ENCODE results near the gene BRPF1. TPM values are rescaled to one million over a fixed set of nuclear protein-coding genes. Genes with fewer than 3 reads are reported as not detected.

Gene BRPF1
- polyA plus RNA-seq, 1 experiment: 5.7 TPM

DNA sequence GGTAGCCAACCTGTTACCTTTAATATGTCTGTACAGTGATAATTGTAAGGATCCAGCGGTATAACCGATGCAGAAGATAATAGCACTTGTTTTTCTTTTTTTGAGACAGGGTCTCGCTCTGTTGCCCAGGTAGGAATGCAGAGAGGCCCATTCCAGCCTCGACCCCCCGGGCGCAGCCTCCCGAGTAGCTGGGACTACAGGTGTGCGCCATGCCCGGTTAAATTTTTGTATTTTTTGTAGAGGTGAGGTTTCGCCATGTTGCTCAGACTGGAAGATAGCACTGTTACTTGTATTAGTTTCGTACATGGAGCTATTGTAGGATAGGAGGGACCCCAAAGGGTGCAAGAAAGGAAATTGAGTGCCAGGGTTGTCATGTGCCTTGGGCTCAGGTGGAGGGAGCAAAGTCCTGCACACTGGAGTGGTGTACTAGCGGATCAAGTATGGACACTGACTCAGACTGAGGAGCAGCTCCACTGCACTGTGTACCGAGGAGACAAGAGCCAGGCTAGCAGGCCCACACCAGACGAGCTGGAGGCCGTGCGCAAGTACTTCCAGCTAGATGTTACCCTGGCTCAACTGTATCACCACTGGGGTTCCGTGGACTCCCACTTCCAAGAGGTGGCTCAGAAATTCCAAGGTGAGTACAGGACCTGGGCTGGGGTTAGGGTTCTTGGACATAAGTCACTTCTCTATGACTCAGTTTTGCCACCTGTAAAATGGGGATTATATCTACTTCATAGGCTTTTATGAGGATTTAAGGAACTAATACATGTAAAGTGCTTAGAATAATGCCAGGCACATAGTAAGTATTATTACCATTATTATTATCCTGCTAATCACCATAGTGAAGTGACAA lies 19.2 kb downstream of the BRPF1 start:
- ChIA-PET CTCF (no interaction called here), POLR2A (interaction anchor here (1.8 kb wide), 2 partner anchors 42 to 388 kb away, joined by 4 to 13 read pairs; partner anchors contain the start of genes ARPC4, TADA3 and THUMPD3)
- DNase-seq (ENCODE audit: low read depth, low spot score): no peak
- TF ChIP-seq, protein P1, sequence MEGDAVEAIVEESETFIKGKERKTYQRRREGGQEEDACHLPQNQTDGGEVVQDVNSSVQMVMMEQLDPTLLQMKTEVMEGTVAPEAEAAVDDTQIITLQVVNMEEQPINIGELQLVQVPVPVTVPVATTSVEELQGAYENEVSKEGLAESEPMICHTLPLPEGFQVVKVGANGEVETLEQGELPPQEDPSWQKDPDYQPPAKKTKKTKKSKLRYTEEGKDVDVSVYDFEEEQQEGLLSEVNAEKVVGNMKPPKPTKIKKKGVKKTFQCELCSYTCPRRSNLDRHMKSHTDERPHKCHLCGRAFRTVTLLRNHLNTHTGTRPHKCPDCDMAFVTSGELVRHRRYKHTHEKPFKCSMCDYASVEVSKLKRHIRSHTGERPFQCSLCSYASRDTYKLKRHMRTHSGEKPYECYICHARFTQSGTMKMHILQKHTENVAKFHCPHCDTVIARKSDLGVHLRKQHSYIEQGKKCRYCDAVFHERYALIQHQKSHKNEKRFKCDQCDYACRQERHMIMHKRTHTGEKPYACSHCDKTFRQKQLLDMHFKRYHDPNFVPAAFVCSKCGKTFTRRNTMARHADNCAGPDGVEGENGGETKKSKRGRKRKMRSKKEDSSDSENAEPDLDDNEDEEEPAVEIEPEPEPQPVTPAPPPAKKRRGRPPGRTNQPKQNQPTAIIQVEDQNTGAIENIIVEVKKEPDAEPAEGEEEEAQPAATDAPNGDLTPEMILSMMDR (IDR thresholded peaks at IDR 0.05; ENCODE audit: low read depth, low read length): no peak
- H3K27ac ChIP-seq (ENCODE audit: low read depth, low read length): no peak overlapping the region
- H3K9me3 ChIP-seq (ENCODE audit: control insufficient read depth, insufficient read depth, low read length): no peaks in the 10 kb centered on the region
- no peaks in the 10 kb centered on the region for H3K27me3 ChIP-seq (ENCODE audit: control insufficient read depth, insufficient read depth, low read length)
- H3K4me3 ChIP-seq (ENCODE audit: low read depth, low read length): peak overlapping the region; percentile 86

DNA sequence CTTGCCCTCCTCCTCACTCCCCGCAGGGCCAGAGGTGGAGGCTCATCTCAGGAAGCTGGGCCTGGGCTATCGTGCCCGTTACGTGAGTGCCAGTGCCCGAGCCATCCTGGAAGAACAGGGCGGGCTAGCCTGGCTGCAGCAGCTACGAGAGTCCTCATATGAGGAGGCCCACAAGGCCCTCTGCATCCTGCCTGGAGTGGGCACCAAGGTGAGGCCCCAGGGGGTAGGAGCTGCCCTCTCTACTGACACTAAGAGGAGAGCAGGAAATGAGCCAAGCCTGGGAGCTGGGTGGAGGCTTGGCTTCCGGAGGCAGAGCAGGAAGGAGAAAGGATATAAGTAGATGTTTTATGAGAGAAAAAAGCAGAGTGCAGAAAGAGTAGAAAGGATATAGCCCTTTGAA lies 23.1 kb downstream of the BRPF1 start:
- no peaks in the 10 kb centered on the region for H3K27me3 ChIP-seq (ENCODE audit: control insufficient read depth, insufficient read depth, low read length)
- TF ChIP-seq, protein P1 (IDR thresholded peaks at IDR 0.05; ENCODE audit: low read depth, low read length): no peak
- H3K27ac ChIP-seq (ENCODE audit: low read depth, low read length): no peak overlapping the region
- ChIA-PET CTCF (no interaction called here), POLR2A (no interaction called here)
- no peak overlapping the region for H3K4me3 ChIP-seq (ENCODE audit: low read depth, low read length)
- no peak for DNase-seq (ENCODE audit: low read depth, low spot score)
- no peaks in the 10 kb centered on the region; the same call in 1 of the 2 replicates for H3K9me3 ChIP-seq (ENCODE audit: control insufficient read depth, insufficient read depth, low read length)

GRCh38 chr3:9757427-9757826 lies 25.9 kb downstream of the BRPF1 start:
- ChIA-PET CTCF (no interaction called here), POLR2A (no interaction called here)
- no peak for DNase-seq (ENCODE audit: low read depth, low spot score)
- H3K9me3 ChIP-seq (ENCODE audit: control insufficient read depth, insufficient read depth, low read length): no peaks in the 10 kb centered on the region; the same call in 1 of the 2 replicates
- H3K27ac ChIP-seq (ENCODE audit: low read depth, low read length): no peak overlapping the region
- H3K27me3 ChIP-seq (ENCODE audit: control insufficient read depth, insufficient read depth, low read length): no peaks in the 10 kb centered on the region
- TF ChIP-seq, protein P1 (IDR thresholded peaks at IDR 0.05; ENCODE audit: low read depth, low read length): no peak
- no peak overlapping the region for H3K4me3 ChIP-seq (ENCODE audit: low read depth, low read length)

DNA sequence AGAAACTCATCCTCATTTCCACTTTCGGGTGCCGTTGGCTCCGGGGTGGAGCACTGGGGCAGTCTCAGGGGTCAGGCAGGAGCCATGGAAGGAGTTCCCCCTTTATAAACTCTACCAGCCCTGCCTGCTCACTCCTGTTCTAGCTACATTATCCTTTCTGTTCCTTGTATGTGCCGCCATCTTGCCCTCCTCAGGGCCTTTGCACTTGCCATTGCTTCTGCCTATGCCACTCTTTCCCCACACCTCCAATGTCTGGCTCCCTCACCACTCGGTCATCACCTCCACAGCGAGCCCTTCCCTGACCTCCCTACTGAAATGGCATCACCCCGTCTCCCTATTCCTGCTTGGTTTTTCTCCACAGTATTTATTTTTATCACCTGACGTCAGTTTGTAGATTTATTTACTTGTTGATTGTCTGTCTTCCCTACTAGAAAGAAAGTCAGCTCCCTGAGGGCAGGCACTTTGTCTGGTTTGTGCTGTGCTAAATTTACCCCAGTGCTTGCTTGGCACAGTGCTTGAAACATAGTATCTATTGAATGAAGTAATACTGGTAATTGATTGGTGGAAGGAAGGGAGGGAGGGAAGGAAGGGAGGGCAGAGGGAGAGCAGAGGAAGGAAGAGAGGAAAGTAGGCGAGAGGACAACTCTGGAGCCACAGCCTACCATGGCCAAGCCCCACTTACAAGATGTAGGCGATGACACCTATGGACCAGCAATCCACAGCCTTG lies 29.4 kb downstream of the BRPF1 start:
- CTCF ChIA-PET: no interaction called here
- POLR2A ChIA-PET: no interaction called here
- H3K4me3 ChIP-seq (ENCODE audit: low read depth, low read length): no peak overlapping the region
- TF ChIP-seq, protein P1 (IDR thresholded peaks at IDR 0.05; ENCODE audit: low read depth, low read length): no peak
- H3K27me3 ChIP-seq (ENCODE audit: control insufficient read depth, insufficient read depth, low read length): no peaks in the 10 kb centered on the region
- no peak overlapping the region for H3K27ac ChIP-seq (ENCODE audit: low read depth, low read length)
- no peaks in the 10 kb centered on the region; the same call in 1 of the 2 replicates for H3K9me3 ChIP-seq (ENCODE audit: control insufficient read depth, insufficient read depth, low read length)
- DNase-seq (ENCODE audit: low read depth, low spot score): no peak

DNA sequence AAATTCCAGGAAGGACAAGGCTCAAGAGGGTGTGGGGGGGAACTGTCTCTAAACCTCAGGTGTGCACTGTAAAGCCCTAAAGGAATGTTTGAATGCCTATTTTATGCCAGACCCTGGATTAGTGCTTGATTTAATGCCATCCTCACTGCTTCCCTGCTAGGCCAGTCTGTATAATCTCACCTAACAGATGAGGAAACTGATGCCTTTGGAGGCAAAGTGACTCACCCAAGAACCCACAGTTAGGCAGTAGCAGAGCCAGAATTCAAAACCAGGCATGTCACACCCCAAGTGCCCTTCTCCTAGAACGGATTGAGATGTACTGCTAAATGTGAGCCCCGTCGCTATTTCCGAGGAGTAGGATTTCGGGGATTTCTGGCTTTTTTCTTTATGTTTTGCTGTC lies 30.4 kb downstream of the BRPF1 start:
- POLR2A ChIA-PET: interaction anchor here (0.7 kb wide), 1 partner anchor 8 kb away, joined by 3 read pairs; no protein-coding TSS in a partner anchor
- no peak overlapping the region for H3K4me3 ChIP-seq (ENCODE audit: low read depth, low read length)
- no peaks in the 10 kb centered on the region for H3K27me3 ChIP-seq (ENCODE audit: control insufficient read depth, insufficient read depth, low read length)
- DNase-seq (ENCODE audit: low read depth, low spot score): no peak
- TF ChIP-seq, protein P1 (IDR thresholded peaks at IDR 0.05; ENCODE audit: low read depth, low read length): no peak
- H3K9me3 ChIP-seq (ENCODE audit: control insufficient read depth, insufficient read depth, low read length): no peaks in the 10 kb centered on the region; the same call in 1 of the 2 replicates
- CTCF ChIA-PET: no interaction called here
- H3K27ac ChIP-seq (ENCODE audit: low read depth, low read length): no peak overlapping the region

Measured in AG04450 (cell line).